Ovary (tissue), 3 donors: ENCODE results near the gene SMIM8.

Source experiments
- EP300 ChIP-seq: sonication (generic); formaldehyde crosslinking; IDR thresholded peaks from one replicate; pipeline ENCODE4 v1.6.1; 2017; ENCODE audit warnings: antibody characterized with exemption
- POLR2A ChIP-seq: fragments of 450-650 bp; IDR thresholded peaks from one replicate; pipeline ENCODE4 v1.6.1; 2017; ENCODE audit warnings: antibody characterized with exemption, mild to moderate bottlenecking, moderate library complexity
- TF ChIP-seq, protein P1 (sequence below), 3 donors: fragments of 450-650 bp in 2 of 3; fragments of 200-600 bp in 1 of 3; IDR thresholded peaks; one replicate each; pipeline versions ENCODE4 v1.5.1 to v1.8.0; 2016 to 2022; ENCODE audit warnings: antibody characterized with exemption in 3 of 3, mild to moderate bottlenecking in 1 of 3
- donor health status: DM: no; HTN: no; CAD: no.

DNA sequence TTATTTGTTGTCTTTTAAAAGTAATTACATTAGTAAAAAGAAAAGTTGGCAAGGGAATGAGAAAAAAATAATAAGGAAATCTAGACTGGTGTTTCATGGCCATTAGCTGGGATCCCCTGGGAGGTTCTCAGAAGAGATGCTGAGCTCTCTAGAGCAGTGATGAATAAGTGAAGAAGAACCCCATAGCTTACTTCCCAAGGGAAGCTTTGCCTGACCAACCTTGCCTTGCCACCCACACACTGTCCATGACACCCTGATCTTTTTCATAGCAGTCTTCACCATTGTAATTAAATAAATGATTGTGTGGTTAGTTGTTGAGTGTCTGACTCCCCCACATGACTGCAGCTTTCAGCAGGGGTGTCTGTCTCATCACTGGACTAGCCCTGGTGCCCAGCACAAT, 28.1 kb downstream of the SMIM8 start:
- TF ChIP-seq POLR2A (no peak), EP300 (no peak)
- TF ChIP-seq, protein P1, sequence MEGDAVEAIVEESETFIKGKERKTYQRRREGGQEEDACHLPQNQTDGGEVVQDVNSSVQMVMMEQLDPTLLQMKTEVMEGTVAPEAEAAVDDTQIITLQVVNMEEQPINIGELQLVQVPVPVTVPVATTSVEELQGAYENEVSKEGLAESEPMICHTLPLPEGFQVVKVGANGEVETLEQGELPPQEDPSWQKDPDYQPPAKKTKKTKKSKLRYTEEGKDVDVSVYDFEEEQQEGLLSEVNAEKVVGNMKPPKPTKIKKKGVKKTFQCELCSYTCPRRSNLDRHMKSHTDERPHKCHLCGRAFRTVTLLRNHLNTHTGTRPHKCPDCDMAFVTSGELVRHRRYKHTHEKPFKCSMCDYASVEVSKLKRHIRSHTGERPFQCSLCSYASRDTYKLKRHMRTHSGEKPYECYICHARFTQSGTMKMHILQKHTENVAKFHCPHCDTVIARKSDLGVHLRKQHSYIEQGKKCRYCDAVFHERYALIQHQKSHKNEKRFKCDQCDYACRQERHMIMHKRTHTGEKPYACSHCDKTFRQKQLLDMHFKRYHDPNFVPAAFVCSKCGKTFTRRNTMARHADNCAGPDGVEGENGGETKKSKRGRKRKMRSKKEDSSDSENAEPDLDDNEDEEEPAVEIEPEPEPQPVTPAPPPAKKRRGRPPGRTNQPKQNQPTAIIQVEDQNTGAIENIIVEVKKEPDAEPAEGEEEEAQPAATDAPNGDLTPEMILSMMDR (IDR thresholded peaks at IDR 0.05) = no peak
